Measurements from ENCODE around the gene CDKN2D.
A peak's percentile ranks its signal among the peaks of the same experiment; 100 is the strongest.
"Not testable (repeated sequence)": the region's sequence is repeated elsewhere in the genome, so short reads cannot be mapped to it uniquely, and the experiment has no call there.

CDKN2D gene

DNA sequence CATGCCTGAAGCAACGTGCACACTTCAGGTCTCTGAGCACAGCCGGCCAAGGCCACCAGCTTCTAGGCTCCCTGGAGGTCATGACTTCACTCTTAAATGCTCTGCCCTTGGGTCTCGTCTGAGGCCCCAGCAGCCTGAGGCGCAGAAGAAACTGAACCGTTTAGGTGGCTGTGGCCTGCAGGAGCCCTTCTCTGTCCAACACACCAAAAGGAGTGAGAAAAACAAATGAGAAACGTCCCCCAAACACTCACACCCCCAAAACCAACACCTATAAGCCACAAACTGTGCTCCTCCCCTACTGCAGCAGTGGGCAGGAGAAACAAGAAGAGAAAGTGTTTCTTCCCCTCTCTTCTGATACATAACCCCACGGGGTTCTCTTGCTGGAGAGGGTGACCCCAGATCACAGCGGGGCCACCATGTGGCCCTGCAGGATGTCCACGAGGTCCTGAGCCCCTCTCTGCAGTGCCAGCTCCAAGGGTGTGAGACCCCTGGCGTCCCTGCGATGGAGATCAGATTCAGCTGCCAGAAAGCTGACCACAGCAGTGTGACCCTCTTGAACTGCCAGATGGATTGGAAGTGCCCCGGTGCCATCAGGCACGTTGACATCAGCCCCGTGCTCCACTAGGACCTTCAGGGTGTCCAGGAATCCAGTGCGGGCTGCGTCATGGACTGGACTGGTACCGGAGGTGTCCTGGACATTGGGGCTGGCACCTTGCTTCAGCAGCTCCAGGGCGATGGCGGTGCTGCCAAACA, 1.9 kb downstream of the CDKN2D start:
- TF ChIP-seq ZNF274 (IDR thresholded peaks at IDR 0.05; ENCODE audit: low read depth, low read length), result no peak
- peak overlapping the region; percentile 44; the same call in 1 of the 2 replicates for H3K4me3 ChIP-seq (ENCODE audit: low read length)

DNA sequence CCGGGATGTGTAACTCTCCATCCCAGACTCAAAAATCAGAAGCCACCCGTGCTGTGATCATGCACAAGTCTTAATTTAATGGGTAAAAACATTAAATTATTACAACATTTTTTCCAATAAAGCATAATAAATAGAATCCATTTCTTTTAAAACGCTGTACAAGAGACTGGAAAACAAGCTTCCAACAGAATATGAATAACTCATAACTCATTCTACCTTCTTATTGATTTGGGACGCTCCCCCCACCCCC, 2.4 kb downstream of the CDKN2D start:
- peak overlapping the region; percentile 44; the same call in 1 of the 2 replicates for H3K4me3 ChIP-seq (ENCODE audit: low read length)
- TF ChIP-seq ZNF274 (IDR thresholded peaks at IDR 0.05; ENCODE audit: low read depth, low read length), result no peak

DNA sequence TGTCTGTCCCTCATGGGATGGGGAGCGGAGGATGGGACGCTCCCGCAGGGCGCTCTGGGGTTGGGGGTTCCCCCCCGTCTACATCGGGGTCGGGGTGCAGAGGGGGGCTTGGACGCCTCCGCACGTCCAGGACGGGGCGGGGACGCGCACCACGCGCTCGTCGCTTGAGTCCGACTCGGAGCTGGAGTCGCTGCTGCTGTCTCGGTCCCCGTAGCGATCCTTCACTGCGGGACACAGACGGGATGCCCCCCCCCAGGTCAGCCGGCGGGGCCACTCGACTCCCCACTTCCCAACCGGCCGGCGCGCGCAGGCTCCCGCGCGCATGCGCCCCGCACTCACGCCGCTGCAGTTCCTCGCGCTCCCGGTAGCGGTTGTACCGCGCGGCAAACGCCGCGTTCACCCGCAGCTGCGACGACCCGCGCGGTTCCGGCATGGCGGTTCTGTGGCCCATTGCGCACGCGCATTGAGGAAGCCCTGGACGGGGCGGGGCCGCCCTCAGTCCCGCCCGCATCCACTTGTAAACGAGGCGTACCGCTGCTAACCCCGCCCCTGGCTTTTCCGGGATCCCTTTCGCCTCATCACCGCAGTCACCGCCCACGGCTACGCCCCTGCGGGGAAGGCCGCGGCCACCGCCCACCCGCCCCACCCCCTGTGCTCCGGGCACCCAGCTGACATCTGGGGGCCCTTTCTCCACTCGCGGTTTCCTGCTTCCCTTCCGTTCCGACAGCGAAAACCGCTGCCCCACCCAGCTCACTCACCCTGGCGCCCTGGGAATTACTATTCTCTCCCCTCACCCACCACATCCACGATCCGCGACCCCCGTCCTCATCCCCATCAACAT, 3.0 kb downstream of the CDKN2D start, which contains the start of gene KRI1:
KRI1 (minus strand) TSS at position 444 of the 841 bp plus-strand sequence; CDS start at position 433, 11 bp downstream.
- TF ChIP-seq ZNF274 (IDR thresholded peaks at IDR 0.05; ENCODE audit: low read depth, low read length), result no peak
- H3K4me3 ChIP-seq (ENCODE audit: low read length), result peak within 1 kb of the TSS; percentile 78

DNA sequence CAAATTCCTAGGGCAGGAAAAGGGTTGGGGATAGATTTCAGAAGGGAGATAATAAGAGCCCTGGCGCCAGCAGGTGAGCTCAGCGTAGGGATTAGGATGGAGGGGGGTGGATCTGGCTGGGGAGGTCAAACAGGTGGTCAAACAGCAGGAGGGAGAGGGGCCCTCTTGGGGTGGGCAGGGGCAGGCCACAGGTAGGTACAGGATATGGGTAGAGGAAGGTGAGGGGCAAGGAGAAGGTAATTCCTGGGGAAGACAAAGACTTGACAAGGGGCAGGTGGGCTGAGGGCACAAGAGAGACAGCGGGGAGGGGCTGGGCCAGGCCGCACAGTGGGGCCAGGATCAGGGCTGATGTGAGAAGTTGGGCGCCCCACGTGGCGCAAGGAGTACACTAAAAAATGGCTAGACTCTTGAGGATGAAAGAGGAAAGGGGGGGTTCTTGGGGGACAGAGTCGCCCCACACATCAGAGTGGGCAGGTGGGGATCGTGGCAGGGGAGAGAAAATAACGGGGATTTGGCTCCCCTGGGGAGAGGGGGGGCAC, 3.7 kb downstream of the CDKN2D start:
- TF ChIP-seq ZNF274 (IDR thresholded peaks at IDR 0.05; ENCODE audit: low read depth, low read length), result no peak

DNA sequence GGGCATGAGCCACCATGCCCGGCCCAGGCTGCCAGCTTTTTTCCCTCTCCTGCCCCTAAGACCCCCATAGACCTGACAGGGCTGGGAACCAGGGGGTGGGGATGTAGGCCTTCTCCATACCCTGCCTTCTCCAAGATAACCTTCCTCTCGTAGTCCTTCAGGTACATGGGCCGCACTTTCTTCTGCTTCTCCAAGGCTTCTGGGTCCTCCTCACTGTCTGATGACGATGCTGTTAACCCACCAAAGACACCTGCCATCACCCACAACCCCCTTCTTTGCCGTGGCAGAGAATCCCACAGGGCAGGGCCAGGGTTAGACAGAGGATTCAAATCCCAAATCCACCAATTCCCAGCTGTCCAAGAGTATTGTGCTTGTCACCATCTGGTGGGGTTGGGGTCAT, 6.2 kb downstream of the CDKN2D start:
- H3K4me3 ChIP-seq (ENCODE audit: low read length), result no peak overlapping the region
- TF ChIP-seq ZNF274 (IDR thresholded peaks at IDR 0.05; ENCODE audit: low read depth, low read length), result no peak

More for the DNA sequence above, 3.7 kb downstream of the CDKN2D start:
- peak overlapping the region; percentile 78 for H3K4me3 ChIP-seq (ENCODE audit: low read length)

DNA sequence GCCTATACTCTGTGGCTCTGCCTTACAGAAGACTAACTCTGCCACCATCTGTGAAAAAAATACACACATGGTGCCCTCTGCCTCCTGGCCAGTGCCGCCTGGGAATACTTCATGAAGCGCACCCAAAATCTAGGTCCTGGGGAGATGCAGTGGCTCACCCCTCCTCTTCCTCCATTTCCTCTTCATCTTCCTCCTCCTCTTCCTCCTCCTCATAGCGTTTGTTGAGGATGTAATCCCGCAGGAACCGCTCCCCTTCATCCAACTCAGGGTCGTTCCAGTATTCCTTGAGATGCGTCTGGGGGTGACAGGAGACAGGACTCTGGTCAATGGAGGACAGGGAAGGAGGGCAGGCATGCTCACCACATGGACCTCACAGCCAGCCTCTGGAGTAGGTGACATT, 8.6 kb downstream of the CDKN2D start:
- TF ChIP-seq ZNF274 (IDR thresholded peaks at IDR 0.05; ENCODE audit: low read depth, low read length), result no peak
- H3K4me3 ChIP-seq (ENCODE audit: low read length), result no peak overlapping the region

DNA sequence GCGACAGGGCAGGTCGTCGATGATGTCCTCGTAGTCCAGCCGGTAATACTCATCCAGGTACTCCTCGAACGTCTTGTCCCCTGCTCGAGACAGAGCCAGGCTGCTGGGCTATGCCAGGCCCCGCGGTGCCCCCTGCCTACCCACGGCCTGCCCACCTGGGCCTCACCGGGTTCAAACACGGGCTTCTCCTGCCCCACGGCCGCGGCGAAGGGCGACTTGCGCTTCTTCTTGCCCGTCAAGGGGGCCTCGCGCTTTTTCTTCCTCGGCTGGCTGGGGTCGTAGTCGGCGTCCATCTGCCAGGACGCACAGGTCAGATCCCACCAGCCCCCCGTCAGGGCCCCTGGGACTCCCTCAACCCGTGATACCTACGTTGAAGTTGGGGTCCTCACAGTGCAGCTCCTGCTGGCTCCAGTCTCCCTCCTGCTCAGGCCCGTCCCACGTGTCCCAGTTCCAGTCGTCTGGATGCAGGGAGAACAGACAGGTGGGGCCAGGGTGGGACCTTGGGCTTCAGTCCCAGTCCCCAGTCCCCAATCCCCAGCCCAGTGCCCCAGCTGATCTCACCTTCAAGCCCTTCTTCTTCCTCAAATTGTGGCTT, 11.1 kb downstream of the CDKN2D start:
- TF ChIP-seq ZNF274 (IDR thresholded peaks at IDR 0.05; ENCODE audit: low read depth, low read length), result no peak

DNA sequence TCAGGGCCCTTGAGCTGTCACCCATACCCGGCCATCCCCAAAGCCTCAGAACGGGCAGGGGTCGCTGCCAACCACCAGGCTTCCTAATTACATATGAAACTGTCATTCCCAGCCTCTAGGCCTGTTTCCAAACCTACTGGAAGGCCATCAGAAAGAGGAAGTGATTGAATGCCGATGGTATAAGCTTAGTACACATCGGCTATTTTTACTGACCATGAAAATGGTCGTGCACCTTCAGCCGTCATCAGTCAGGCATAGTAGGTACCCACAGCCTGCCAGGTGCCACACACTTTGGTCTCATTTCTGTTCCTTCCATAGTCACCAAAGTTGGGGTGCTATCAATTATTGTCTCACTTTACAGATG, 13.2 kb downstream of the CDKN2D start:
- TF ChIP-seq ZNF274 (IDR thresholded peaks at IDR 0.05; ENCODE audit: low read depth, low read length), result no peak
- no peak overlapping the region for H3K4me3 ChIP-seq (ENCODE audit: low read length)

More for the DNA sequence above, 11.1 kb downstream of the CDKN2D start:
- no peak overlapping the region for H3K4me3 ChIP-seq (ENCODE audit: low read length)

DNA sequence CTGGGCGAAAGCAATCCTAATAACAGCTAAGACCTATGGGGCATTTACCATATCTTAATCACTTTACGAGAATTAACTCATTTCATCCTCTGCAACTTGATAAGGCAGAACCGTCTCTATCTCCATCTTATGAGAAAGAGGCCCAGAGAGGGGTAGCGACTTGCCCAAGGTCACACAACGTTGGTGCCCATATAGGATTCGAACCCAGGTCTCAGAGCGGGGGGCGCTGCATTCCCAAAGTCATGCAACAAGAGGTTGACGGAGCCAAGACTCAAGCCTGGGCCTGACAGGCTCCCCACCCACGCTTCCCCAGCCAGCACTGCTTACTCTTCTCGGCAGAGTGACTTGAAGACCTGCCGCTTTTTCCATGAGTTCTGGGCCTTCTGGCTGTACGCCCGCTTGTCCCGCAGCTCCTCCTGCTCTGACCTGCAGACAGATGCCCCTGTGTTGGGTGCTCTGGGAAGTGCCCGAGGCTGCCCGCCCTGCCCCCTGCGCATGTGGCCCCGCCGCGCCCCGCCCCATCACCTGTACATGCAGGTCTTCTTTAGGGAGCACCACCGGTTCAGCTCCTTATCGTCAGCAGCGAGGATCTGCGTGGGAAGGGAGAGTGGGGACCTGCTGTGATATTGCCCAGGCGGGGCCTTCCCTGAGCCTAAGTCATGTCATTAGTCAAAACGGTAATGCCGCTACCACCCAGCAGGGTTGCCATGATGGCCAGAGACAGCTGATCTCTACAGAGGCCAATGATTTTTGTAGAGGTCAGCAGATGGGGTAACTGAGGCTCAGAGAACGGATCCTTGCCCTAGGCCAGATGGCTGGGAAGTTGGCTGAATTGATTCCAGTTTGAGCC, 13.8 kb downstream of the CDKN2D start:
- no peak for TF ChIP-seq ZNF274 (IDR thresholded peaks at IDR 0.05; ENCODE audit: low read depth, low read length)
- no peak overlapping the region for H3K4me3 ChIP-seq (ENCODE audit: low read length)

DNA sequence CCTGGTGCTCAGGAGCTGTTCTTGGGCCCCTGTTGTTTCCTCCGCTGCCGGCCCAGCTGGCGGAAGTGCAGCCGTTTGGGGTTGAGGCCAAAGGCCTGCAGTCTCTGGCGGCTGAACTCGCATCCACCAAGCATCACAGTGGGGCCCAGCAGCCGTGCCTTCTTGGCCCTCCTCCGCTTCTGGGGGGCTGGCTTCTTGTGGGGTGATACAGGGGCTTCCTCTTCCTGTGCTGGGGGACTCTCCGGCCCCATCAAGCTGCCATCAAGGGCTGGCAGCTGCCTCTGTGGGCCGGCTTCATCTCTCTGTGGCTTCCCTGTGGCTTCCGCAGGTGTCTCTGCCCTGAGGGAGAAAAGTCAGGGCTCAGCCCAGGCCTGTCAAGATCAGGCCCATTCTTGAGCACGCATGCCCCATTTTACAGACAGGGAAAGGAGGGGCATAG, 14.8 kb downstream of the CDKN2D start:
- H3K4me3 ChIP-seq (ENCODE audit: low read length), result no peak overlapping the region
- no peak for TF ChIP-seq ZNF274 (IDR thresholded peaks at IDR 0.05; ENCODE audit: low read depth, low read length)

DNA sequence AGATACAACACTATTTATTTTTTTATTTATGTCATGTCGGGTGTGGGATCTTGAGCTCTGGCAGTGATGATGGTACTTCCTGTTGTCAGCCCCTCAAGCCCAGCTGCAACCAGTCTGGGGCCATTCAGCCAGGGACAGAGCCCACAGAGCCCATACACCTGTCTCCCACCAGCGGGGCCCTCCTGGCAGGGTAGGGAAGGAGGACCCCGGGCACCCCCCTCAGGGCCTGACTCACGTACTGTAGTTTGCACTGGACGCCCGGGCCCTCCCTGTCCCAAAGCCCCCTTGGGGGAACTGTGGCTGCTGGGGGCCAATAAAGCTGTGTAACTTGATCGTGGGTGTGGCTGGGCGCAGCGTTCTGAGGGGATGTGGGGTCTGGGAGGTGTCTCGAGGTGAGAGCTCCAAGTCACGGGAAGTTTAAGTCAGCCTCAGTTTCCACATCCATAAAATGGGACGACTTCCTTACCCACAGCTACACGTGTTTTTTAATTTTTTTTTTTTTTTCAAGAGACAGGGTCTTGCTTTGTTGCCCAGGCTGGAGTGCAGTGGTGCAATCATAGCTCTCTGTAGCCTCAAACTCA, 15.6 kb downstream of the CDKN2D start:
- TF ChIP-seq ZNF274 (IDR thresholded peaks at IDR 0.05; ENCODE audit: low read depth, low read length), result no peak
- H3K4me3 ChIP-seq (ENCODE audit: low read length), result no peak overlapping the region

DNA sequence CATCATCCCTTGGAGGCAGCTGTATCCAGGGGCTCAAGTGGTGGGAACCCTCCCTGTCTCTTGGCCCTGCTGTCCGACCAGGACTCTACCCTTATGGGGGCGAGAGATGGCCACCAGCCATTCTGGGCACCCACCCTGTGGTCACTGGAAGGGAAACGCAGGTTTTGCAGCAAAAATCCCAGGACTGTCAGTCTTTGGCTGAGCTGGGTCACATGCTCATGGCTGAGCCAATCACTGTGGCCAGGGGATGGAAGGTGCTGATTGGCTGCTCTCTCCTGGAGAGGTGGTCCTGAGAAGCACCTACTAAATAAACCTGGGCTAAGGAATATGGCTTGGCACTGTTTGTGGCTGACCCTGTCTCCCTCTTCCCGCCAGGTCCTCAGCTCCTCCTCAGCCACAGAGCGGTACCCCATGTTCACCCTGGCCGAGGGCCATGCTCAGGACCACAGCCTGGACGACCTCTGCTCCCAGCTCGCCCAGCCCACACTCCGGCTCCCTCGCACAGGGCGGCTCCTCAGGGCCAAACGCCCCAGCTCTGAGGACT, 16.2 kb downstream of the CDKN2D start:
- H3K4me3 ChIP-seq (ENCODE audit: low read length), result no peak overlapping the region
- no peak for TF ChIP-seq ZNF274 (IDR thresholded peaks at IDR 0.05; ENCODE audit: low read depth, low read length)

DNA sequence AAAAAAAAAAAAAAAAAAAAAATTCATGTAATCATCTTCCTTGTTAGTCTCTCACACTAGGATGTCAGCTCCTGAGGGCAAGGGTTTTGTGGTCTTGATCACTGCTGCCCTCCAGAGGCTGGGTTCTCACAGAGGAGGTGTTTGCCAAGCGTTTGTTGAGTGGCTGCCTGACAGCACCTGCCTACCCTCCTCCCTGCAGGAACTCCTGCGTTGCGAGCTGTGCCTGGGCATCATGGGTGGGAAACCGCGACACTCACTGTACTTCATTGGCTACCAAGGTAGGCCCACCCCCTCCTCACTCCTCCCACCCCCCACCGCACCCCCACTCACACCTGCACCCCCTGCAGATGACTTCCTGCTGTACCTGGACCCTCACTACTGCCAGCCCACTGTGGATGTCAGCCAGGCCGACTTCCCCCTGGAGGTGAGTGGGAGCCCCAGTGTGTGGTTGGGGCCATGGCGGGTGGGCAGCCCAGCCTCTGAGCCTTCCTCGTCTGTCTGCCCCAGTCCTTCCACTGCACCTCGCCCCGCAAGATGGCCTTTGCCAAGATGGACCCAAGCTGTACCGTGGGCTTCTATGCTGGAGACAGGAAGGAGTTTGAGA, 17.0 kb downstream of the CDKN2D start:
- no peak overlapping the region for H3K4me3 ChIP-seq (ENCODE audit: low read length)
- TF ChIP-seq ZNF274 (IDR thresholded peaks at IDR 0.05; ENCODE audit: low read depth, low read length), result no peak

DNA sequence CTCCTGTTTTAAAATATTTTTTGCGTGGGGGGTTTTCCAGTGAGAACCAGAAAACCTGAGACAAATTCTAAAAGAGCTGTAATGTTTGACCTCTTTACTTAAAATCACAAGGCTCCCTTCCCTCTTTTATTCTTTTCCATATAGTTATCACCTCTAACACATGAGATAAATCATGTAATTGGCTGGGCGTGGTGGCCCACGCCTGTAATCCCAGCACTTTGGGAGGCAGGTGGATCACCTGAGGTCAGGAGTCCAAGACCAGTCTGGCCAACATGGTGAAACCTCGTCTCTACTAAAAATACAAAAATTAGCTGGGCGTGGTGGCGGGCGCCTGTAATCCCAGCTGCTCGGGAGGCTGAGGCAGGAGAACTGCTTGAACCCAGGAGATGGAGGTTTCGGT, 17.8 kb downstream of the CDKN2D start:
- H3K4me3 ChIP-seq (ENCODE audit: low read length), result not testable (repeated sequence)
